KMS-11 (cell line): Measurements from ENCODE around the gene NSD2.

Experiments
- H2AFZ ChIP-seq: fragments of 200-600 bp; sonication (generic); 2 replicates; pipeline ENCODE4 v1.6.1; 2016; ENCODE audit warnings: antibody characterized with exemption, mixed run types, low read depth
- H3K27ac ChIP-seq: fragments of 200-600 bp; sonication (generic); 2 replicates; pipeline ENCODE4 v1.6.1; 2016; ENCODE audit warnings: mild to moderate bottlenecking, mixed run types
- H3K27me3 ChIP-seq: fragments of 200-600 bp; sonication (generic); 2 replicates; pipeline ENCODE4 v1.6.1; 2017; ENCODE audit warnings: mild to moderate bottlenecking, low read depth, mixed run types, moderate library complexity; ENCODE audit not compliant: insufficient read depth
- H3K36me3 ChIP-seq: fragments of 200-600 bp; sonication (generic); 2 replicates; pipeline ENCODE4 v1.6.1; 2017; ENCODE audit warnings: mild to moderate bottlenecking, mixed run types; ENCODE audit not compliant: insufficient read depth
- H3K4me1 ChIP-seq: fragments of 200-600 bp; sonication (generic); 2 replicates; pipeline ENCODE4 v1.6.1; 2016; ENCODE audit warnings: mild to moderate bottlenecking, low read depth, mixed run types; ENCODE audit not compliant: poor library complexity, severe bottlenecking
- H3K4me2 ChIP-seq: fragments of 200-600 bp; sonication (generic); 2 replicates; pipeline ENCODE4 v1.7.0; 2016; ENCODE audit warnings: mild to moderate bottlenecking, mixed run types
- H3K4me3 ChIP-seq: fragments of 200-600 bp; sonication (generic); IDR thresholded peaks from 2 replicates; pipeline ENCODE4 v1.6.1; 2017; ENCODE audit warnings: low read depth, low read length, mixed read lengths; ENCODE audit not compliant: insufficient read depth
- H3K79me2 ChIP-seq: fragments of 200-600 bp; sonication (generic); 2 replicates; pipeline ENCODE4 v1.6.1; 2016; ENCODE audit warnings: low read depth, mixed run types; ENCODE audit not compliant: insufficient read depth
- H3K9ac ChIP-seq: fragments of 200-600 bp; sonication (generic); 2 replicates; pipeline ENCODE4 v1.6.1; 2016; ENCODE audit warnings: mild to moderate bottlenecking, mixed run types
- H4K20me1 ChIP-seq: fragments of 200-600 bp; sonication (generic); 2 replicates; pipeline ENCODE4 v1.6.1; 2016; ENCODE audit warnings: mild to moderate bottlenecking, mixed run types; ENCODE audit not compliant: insufficient read depth
- TF ChIP-seq, protein P1 (sequence below): fragments of 200-600 bp; sonication (generic); conservative IDR thresholded peaks from 2 replicates; pipeline ENCODE4 v1.6.1; 2017; ENCODE audit warnings: low read depth, mild to moderate bottlenecking, antibody characterized with exemption, low read length, moderate library complexity, mixed read lengths

NSD2 gene

DNA sequence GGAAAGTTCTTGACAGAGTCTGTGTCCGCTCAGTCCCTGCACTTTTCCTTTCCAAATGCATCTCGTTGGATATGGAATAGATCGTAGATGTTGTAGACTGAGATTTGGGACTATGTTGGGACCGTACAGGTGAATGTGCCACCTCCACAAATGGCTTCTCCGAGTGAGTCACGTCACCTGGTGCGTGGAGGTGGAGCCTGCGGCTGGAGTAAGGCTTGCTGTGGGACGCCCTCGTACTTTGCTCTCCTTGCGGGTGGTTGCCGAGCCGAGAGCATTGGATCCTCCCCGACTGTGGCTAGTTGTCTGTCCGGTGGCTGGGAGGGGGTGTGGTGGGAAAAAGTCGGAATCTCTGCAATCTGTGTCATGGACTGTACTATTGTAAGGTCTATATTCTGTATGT, 77.0 kb downstream of the NSD2 start:
- no peak overlapping the region for H2AFZ ChIP-seq
- H3K27me3 ChIP-seq: no peaks in the 10 kb centered on the region
- TF ChIP-seq, protein P1, sequence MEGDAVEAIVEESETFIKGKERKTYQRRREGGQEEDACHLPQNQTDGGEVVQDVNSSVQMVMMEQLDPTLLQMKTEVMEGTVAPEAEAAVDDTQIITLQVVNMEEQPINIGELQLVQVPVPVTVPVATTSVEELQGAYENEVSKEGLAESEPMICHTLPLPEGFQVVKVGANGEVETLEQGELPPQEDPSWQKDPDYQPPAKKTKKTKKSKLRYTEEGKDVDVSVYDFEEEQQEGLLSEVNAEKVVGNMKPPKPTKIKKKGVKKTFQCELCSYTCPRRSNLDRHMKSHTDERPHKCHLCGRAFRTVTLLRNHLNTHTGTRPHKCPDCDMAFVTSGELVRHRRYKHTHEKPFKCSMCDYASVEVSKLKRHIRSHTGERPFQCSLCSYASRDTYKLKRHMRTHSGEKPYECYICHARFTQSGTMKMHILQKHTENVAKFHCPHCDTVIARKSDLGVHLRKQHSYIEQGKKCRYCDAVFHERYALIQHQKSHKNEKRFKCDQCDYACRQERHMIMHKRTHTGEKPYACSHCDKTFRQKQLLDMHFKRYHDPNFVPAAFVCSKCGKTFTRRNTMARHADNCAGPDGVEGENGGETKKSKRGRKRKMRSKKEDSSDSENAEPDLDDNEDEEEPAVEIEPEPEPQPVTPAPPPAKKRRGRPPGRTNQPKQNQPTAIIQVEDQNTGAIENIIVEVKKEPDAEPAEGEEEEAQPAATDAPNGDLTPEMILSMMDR: no peak
- H4K20me1 ChIP-seq: 0 out of 2 replicates have a peak, but pooled peaks cover 6% of the 10 kb centered on the region
- H3K36me3 ChIP-seq: peaks cover 1% of the 10 kb centered on the region; the same call in 1 of the 2 replicates
- no peaks in the 10 kb centered on the region for H3K4me1 ChIP-seq
- H3K4me3 ChIP-seq: no peak overlapping the region
- H3K27ac ChIP-seq: no peak overlapping the region
- H3K79me2 ChIP-seq: peaks cover 6% of the 10 kb centered on the region; the same call in 1 of the 2 replicates
- no peak overlapping the region for H3K4me2 ChIP-seq
- no peak overlapping the region for H3K9ac ChIP-seq

DNA sequence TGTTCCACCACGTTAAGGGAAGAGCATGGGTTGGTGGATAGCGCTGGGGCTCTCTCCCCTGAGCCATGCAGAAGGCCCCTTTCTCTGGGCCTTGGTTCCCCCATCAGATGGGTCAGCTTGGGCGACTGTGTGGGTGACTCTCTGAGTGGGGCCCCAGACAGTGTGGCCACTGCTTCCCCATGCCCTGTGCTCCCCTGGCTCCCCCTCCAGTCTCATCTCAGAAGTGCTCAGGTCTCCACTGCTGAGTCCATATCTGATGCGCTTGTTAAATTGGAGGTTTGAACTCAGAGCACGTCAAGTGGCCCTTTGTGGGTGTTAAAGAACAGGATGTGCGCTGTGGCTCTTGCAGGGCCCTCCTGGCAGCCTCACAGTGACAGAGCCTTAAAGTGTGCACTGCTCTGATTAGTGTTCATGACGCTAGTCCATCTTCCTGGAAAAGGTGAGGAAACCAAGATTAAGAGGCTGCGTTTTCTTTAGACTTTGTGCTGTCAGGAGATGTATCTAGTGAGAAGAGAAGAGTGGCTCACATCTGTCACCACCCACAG, 77.8 kb downstream of the NSD2 start:
- Histone ChIP-seq H3K27ac (no peak overlapping the region), H4K20me1 (no peaks in the 10 kb centered on the region), H3K36me3 (no peaks in the 10 kb centered on the region), H3K9ac (no peak overlapping the region), H2AFZ (no peak overlapping the region), H3K4me1 (no peaks in the 10 kb centered on the region), H3K27me3 (no peaks in the 10 kb centered on the region), H3K4me2 (no peak overlapping the region), H3K79me2 (no peaks in the 10 kb centered on the region; the same call in 1 of the 2 replicates), H3K4me3 (no peak overlapping the region)
- TF ChIP-seq, protein P1: no peak

DNA sequence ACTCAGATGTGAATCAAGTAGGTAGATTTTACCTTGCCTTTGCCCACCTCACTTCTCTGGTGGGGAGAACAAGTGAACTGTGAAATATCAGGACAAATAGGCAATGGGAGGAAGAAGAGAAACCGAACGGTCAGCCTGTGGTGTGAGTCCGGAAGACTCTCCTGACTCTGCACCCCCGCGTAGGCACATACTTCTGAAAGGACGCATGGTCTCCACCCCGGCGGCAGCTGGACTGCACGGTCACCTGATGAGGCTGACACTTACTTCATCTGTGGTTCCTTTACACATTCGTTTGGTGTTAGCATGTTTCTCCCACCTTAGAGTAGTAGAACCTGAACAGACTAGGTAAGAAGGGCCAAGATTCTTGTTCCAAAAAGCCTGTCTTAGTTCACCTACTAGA, 79.2 kb downstream of the NSD2 start:
- Histone ChIP-seq H3K4me1 (no peaks in the 10 kb centered on the region), H3K36me3 (no peaks in the 10 kb centered on the region), H4K20me1 (no peaks in the 10 kb centered on the region)

DNA sequence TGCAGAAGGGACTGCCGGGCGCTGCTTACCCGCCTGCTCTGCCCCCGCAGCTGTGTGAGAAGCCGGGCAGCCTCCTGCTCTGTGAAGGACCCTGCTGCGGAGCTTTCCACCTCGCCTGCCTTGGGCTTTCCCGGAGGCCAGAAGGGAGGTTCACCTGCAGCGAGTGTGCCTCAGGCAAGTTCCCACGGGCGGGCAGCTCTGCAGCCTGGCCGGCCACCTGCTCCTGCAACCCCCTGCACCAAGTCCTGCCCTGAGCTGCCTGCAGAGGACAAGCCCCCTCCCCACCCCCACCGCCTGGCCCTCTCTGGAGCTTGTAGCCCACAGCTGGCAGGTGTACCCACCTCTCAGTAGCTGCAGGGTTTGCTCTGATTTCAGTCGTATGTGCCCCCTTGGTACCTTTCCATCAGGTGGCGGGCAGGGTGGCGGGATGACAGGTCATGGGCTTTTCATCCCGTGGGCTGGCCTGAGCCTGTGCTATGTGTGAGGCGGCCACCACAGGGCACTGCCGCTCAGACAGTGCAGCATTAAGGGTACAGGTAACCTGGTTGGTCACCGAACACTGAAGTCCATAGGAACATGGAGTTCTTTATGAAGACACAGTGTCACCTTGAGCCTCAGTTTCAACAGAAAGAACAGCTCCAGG, 81.0 kb downstream of the NSD2 start:
- Histone ChIP-seq H4K20me1 (no peaks in the 10 kb centered on the region), H3K36me3 (peaks cover 4% of the 10 kb centered on the region; the same call in 1 of the 2 replicates)

More for the DNA sequence above, 79.2 kb downstream of the NSD2 start:
- Histone ChIP-seq H3K9ac (no peak overlapping the region), H3K4me3 (no peak overlapping the region), H3K4me2 (no peak overlapping the region), H3K27ac (no peak overlapping the region), H3K79me2 (no peaks in the 10 kb centered on the region; the same call in 1 of the 2 replicates), H3K27me3 (no peaks in the 10 kb centered on the region), H2AFZ (no peak overlapping the region)
- TF ChIP-seq, protein P1: no peak

More for the DNA sequence above, 81.0 kb downstream of the NSD2 start:
- H2AFZ ChIP-seq: no peak overlapping the region
- no peak overlapping the region for H3K4me2 ChIP-seq
- TF ChIP-seq, protein P1: no peak
- H3K9ac ChIP-seq: no peak overlapping the region
- no peaks in the 10 kb centered on the region; the same call in 1 of the 2 replicates for H3K79me2 ChIP-seq
- no peaks in the 10 kb centered on the region for H3K27me3 ChIP-seq
- no peak overlapping the region for H3K4me3 ChIP-seq
- no peak overlapping the region for H3K27ac ChIP-seq
- H3K4me1 ChIP-seq: no peaks in the 10 kb centered on the region
